HL-60 (cell line): ENCODE results near the gene ACACA.

Source experiments
- DNase-seq, 2 experiments: peaks; one replicate each; pipeline ENCODE4 v3.0.0-alpha.2; 2010 to 2020; ENCODE audit warnings: low read depth in 1 of 2, low spot score in 1 of 2
- H3K27ac ChIP-seq: fragments of 250-450 bp; sonication (Bioruptor Pico); replicated peaks from 2 replicates; pipeline ENCODE4 v1.5.1; 2020; ENCODE audit warnings: mild to moderate bottlenecking, moderate library complexity
- H3K27me3 ChIP-seq: fragments of 250-450 bp; sonication (Bioruptor Pico); 2 replicates; pipeline ENCODE4 v1.5.1; 2021; ENCODE audit warnings: mild to moderate bottlenecking, moderate library complexity; ENCODE audit not compliant: insufficient read depth, poor library complexity, severe bottlenecking
- H3K4me3 ChIP-seq: replicated peaks from 2 replicates; pipeline ENCODE4 v1.5.1; 2011; ENCODE audit warnings: mild to moderate bottlenecking, control low read depth, low read length; ENCODE audit not compliant: insufficient read depth
- GABPA ChIP-seq: IDR thresholded peaks from 2 replicates; pipeline ENCODE4 v1.6.1; 2012; ENCODE audit warnings: low read depth
- POLR2AphosphoS5 ChIP-seq: IDR thresholded peaks from 2 replicates; pipeline ENCODE4 v1.6.1; 2012; ENCODE audit warnings: low read depth
- SPI1 ChIP-seq: IDR thresholded peaks from 2 replicates; pipeline ENCODE4 v1.6.1; 2012; ENCODE audit warnings: low read depth, mild to moderate bottlenecking, borderline replicate concordance
- TF ChIP-seq, protein P1 (sequence below): IDR thresholded peaks from one replicate; pipeline ENCODE4 v1.5.1; 2011; ENCODE audit warnings: low read length, control low read depth, inconsistent platforms; ENCODE audit not compliant: insufficient read depth
- TF ChIP-seq, protein P2 (sequence below): IDR thresholded peaks from 2 replicates; pipeline ENCODE4 v1.6.1; 2012; ENCODE audit warnings: low read depth; ENCODE audit not compliant: insufficient replicate concordance

Gene ACACA

DNA sequence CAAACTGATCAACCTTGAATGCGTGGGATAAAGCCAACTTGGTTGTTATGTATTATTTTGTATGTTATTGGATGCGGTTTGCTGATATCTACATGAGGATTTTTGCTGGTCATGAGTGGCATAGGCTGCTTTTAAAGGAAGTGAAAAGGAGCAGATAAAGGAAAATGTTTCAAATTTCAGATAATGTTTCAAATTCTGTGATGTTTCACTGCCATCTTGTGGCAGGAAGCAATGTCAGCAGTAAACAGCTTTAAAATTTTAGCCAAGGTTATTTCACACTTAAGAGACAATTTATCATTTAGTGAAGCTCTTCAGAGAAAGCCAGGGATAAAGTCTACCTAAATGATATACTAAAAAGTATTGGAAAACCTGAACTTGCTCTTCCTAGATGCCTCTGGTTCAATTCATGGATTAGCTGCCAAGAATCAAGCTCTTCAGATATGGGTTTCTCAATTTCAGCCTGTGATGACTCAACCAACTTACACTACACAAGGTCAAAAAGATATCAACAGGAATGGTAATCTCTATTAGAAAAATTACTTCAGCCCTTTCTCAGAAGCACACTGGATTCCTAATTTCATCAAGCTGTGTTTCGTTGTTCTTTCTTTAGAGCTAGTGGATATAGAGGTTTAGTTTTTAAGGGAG is 166.8 kb downstream of the ACACA start:
- no peak overlapping the region for H3K4me3 ChIP-seq
- no peaks in the 10 kb centered on the region for H3K27me3 ChIP-seq
- TF ChIP-seq, protein P1, sequence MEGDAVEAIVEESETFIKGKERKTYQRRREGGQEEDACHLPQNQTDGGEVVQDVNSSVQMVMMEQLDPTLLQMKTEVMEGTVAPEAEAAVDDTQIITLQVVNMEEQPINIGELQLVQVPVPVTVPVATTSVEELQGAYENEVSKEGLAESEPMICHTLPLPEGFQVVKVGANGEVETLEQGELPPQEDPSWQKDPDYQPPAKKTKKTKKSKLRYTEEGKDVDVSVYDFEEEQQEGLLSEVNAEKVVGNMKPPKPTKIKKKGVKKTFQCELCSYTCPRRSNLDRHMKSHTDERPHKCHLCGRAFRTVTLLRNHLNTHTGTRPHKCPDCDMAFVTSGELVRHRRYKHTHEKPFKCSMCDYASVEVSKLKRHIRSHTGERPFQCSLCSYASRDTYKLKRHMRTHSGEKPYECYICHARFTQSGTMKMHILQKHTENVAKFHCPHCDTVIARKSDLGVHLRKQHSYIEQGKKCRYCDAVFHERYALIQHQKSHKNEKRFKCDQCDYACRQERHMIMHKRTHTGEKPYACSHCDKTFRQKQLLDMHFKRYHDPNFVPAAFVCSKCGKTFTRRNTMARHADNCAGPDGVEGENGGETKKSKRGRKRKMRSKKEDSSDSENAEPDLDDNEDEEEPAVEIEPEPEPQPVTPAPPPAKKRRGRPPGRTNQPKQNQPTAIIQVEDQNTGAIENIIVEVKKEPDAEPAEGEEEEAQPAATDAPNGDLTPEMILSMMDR, result peak; percentile 52
- TF ChIP-seq, protein P2, sequence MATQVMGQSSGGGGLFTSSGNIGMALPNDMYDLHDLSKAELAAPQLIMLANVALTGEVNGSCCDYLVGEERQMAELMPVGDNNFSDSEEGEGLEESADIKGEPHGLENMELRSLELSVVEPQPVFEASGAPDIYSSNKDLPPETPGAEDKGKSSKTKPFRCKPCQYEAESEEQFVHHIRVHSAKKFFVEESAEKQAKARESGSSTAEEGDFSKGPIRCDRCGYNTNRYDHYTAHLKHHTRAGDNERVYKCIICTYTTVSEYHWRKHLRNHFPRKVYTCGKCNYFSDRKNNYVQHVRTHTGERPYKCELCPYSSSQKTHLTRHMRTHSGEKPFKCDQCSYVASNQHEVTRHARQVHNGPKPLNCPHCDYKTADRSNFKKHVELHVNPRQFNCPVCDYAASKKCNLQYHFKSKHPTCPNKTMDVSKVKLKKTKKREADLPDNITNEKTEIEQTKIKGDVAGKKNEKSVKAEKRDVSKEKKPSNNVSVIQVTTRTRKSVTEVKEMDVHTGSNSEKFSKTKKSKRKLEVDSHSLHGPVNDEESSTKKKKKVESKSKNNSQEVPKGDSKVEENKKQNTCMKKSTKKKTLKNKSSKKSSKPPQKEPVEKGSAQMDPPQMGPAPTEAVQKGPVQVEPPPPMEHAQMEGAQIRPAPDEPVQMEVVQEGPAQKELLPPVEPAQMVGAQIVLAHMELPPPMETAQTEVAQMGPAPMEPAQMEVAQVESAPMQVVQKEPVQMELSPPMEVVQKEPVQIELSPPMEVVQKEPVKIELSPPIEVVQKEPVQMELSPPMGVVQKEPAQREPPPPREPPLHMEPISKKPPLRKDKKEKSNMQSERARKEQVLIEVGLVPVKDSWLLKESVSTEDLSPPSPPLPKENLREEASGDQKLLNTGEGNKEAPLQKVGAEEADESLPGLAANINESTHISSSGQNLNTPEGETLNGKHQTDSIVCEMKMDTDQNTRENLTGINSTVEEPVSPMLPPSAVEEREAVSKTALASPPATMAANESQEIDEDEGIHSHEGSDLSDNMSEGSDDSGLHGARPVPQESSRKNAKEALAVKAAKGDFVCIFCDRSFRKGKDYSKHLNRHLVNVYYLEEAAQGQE, result no peak
- H3K27ac ChIP-seq, result no peak overlapping the region; the same call in 1 of the 2 replicates
- peak in 1 of 2 experiments; percentile 24 for DNase-seq

DNA sequence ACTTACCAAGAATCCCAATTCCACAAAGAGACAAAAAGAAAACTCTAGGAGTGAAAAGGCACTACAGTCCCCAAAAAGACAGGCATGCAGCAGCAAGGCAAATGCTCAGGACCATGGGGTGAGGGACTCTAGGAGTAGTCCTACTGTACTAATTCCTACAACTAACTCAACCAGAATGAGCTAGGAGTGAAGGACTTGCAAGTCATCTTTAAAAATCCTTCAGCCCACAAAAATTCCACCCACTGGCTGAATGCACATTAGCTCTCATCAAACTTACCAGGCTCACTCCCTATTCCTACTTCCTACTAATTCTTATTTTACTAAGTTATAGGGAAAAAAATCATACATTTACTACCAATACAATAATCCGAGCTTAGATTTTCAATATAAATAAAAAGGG is 172.5 kb downstream of the ACACA start:
- Histone ChIP-seq H3K27ac (no peak overlapping the region), H3K27me3 (no peaks in the 10 kb centered on the region), H3K4me3 (no peak overlapping the region)
- TF ChIP-seq GABPA (no peak), SPI1 (no peak), POLR2AphosphoS5 (no peak)
- TF ChIP-seq, protein P1, result no peak
- TF ChIP-seq, protein P2, result no peak
- no peak for DNase-seq

DNA sequence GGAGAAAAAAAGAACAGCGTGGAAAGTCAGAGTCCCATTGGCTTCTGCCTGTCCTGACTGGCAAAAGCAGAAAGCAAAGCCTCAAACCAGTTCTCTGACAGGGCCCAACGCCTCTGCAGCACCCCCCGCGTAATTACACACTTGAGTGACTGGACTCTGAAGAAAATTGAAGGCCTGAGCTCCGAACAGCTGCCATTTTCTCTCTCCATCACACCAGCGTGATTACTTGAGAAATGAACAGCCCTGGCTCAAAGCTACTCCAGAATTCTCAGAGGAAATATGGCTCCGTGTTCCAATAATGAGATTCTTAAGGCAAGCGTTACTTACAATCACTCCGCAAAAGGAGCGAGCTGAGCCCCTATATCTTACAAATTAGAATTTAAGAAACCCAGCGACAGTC is 173.6 kb downstream of the ACACA start:
- Histone ChIP-seq H3K4me3 (no peak overlapping the region), H3K27ac (no peak overlapping the region), H3K27me3 (no peaks in the 10 kb centered on the region)
- TF ChIP-seq POLR2AphosphoS5 (no peak), SPI1 (no peak), GABPA (no peak)
- TF ChIP-seq, protein P1, result no peak
- TF ChIP-seq, protein P2, result no peak
- no peak for DNase-seq
